Neural progenitor cell (in vitro differentiated cells): ENCODE data around the gene COX5A.

ENCODE experiments used
- EZH2 ChIP-seq: fragments of 200-600 bp; sonication (generic); IDR thresholded peaks from 2 replicates; pipeline ENCODE4 v1.6.1; 2017; ENCODE audit warnings: antibody characterized with exemption, mild to moderate bottlenecking, moderate library complexity
- EZH2phosphoT487 ChIP-seq: fragments of 200-600 bp; sonication (generic); IDR thresholded peaks from 2 replicates; pipeline ENCODE4 v1.6.1; 2017; ENCODE audit warnings: antibody characterized with exemption
- TF ChIP-seq, protein P1 (sequence below): fragments of 200-600 bp; sonication (generic); IDR thresholded peaks from 2 replicates; pipeline ENCODE4 v1.5.1; 2017; ENCODE audit warnings: antibody characterized with exemption, mild to moderate bottlenecking

DNA sequence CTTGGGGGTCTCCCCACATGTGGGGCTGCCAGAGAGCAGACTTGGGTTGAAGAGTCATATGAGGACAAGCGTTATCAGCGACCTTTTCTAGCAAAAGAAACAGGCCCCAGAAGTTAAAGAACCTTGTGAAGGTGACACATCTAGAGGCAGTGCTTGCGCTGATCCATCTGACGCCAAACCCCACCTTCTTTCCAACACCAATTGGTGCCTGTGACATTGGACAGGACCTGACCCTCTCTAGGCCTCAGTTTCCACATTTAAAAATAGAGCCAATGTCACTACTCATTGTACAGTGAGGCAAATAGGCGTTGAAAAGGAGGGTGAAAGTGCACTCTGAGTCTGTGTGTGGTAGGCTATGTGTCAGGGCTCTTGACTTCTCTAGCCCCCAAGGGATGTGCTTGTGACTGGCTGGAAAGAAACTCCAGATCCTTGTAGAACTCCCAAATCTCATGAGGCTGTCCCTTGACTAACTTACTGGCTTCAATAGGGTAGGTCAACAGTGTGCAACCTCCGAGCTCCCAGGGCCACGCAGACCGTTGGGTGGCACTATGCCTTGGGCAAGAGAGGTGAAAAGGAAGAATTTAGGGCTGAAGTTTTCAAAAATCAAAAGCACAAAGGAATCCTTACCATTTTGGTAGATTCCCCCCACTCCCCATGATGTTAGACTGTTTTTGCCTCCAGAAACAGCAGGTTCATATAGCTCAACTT lies 30.6 kb downstream of the COX5A start:
- TF ChIP-seq, protein P1, sequence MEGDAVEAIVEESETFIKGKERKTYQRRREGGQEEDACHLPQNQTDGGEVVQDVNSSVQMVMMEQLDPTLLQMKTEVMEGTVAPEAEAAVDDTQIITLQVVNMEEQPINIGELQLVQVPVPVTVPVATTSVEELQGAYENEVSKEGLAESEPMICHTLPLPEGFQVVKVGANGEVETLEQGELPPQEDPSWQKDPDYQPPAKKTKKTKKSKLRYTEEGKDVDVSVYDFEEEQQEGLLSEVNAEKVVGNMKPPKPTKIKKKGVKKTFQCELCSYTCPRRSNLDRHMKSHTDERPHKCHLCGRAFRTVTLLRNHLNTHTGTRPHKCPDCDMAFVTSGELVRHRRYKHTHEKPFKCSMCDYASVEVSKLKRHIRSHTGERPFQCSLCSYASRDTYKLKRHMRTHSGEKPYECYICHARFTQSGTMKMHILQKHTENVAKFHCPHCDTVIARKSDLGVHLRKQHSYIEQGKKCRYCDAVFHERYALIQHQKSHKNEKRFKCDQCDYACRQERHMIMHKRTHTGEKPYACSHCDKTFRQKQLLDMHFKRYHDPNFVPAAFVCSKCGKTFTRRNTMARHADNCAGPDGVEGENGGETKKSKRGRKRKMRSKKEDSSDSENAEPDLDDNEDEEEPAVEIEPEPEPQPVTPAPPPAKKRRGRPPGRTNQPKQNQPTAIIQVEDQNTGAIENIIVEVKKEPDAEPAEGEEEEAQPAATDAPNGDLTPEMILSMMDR, result no peak
- TF ChIP-seq EZH2 (no peak), EZH2phosphoT487 (no peak)
